Measurements from ENCODE around the gene WASF1. TPM values are rescaled to one million over a fixed set of nuclear protein-coding genes. Genes with fewer than 3 reads are reported as not detected.

The WASF1 gene
- total and polyA plus RNA-seq, 2 donors (not counting 1 experiment from before 2014, with no cell fraction given) = 13.2 to 37.7 TPM

DNA sequence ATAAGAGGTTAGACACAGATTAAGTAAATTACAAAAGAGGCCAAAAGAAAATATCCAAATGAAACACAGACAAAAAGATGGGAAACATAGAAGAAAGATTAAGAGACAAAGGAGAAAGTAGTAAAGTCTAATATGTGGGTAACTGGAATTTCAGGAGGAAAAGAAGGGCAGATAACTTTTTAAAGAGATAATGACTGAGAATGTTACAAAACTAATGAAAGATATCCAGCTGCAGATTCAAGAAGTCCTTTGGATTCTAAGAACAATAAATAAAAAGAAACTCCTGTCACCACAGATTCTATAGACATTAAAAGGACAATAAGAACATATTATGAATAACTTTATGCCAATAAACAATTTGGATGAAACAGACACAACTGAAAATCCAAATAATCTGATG, 90.1 kb downstream of the WASF1 start:
- Histone ChIP-seq H3K4me1 (ENCODE audit: control insufficient read depth, extremely low read depth, insufficient read depth, low read length) (no peaks in the 10 kb centered on the region), H2AFZ (ENCODE audit: low read length) (no peak overlapping the region), H3K79me2 (ENCODE audit: control insufficient read depth, insufficient read depth, low read length) (no peaks in the 10 kb centered on the region), H3K27me3 (ENCODE audit: control insufficient read depth, insufficient read depth, low read length) (no peaks in the 10 kb centered on the region), H3K4me3 (replicated peaks in 1 of 4; ENCODE audit: control extremely low read depth in 1 of 4, insufficient read depth in 1 of 4, low read depth in 3 of 4, low read length in 4 of 4) (no peak overlapping the region), H3K9me3 (ENCODE audit: control insufficient read depth, insufficient read depth, low read depth, low read length) (no peaks in the 10 kb centered on the region), H3K9ac (ENCODE audit: insufficient read depth, low read length) (no peak overlapping the region), H3K27ac (ENCODE audit: insufficient read depth, low read length) (no peak overlapping the region), H4K20me1 (ENCODE audit: control insufficient read depth, extremely low read depth, insufficient read depth, low read length) (no peaks in the 10 kb centered on the region), H3K36me3 (ENCODE audit: control insufficient read depth, insufficient read depth, low read length) (no peaks in the 10 kb centered on the region), H3K4me2 (ENCODE audit: extremely low read depth, insufficient read depth, low read length) (no peak overlapping the region)
- no peak for TF ChIP-seq EZH2 (IDR thresholded peaks at IDR 0.05; ENCODE audit: low read length, missing control alignments)
- TF ChIP-seq, protein P1, sequence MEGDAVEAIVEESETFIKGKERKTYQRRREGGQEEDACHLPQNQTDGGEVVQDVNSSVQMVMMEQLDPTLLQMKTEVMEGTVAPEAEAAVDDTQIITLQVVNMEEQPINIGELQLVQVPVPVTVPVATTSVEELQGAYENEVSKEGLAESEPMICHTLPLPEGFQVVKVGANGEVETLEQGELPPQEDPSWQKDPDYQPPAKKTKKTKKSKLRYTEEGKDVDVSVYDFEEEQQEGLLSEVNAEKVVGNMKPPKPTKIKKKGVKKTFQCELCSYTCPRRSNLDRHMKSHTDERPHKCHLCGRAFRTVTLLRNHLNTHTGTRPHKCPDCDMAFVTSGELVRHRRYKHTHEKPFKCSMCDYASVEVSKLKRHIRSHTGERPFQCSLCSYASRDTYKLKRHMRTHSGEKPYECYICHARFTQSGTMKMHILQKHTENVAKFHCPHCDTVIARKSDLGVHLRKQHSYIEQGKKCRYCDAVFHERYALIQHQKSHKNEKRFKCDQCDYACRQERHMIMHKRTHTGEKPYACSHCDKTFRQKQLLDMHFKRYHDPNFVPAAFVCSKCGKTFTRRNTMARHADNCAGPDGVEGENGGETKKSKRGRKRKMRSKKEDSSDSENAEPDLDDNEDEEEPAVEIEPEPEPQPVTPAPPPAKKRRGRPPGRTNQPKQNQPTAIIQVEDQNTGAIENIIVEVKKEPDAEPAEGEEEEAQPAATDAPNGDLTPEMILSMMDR (conservative IDR thresholded peaks at IDR 0.05 in 1 of 2, IDR thresholded peaks at IDR 0.05 in 1 of 2; ENCODE audit: low read depth in 1 of 2, low read length in 2 of 2) = no peak
- DNase-seq (ENCODE audit: low read depth in 2 of 2) = no peak

DNA sequence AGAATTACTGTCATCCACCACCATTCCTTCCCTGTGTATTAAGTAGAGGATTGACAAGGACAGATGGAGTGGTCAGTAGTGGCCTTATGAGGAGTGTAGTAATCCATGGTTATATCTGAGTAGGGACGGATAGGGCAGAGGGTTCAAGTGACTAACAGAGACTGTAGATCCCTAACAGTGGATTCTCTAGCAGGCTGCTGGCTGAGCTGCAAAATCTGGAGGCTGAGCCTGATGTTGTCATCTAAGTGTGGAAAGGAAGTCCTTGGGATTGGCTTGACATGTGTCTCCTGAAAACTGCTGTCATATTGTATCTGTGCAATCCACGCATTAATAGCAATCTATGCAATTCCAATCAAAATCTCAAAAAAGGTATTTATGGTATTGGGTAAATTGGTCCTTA, 94.2 kb downstream of the WASF1 start:
- H3K9me3 ChIP-seq (ENCODE audit: control insufficient read depth, insufficient read depth, low read depth, low read length) = no peaks in the 10 kb centered on the region
- H4K20me1 ChIP-seq (ENCODE audit: control insufficient read depth, extremely low read depth, insufficient read depth, low read length) = no peaks in the 10 kb centered on the region
- TF ChIP-seq, protein P1 (conservative IDR thresholded peaks at IDR 0.05 in 1 of 2, IDR thresholded peaks at IDR 0.05 in 1 of 2; ENCODE audit: low read depth in 1 of 2, low read length in 2 of 2) = no peak
- no peak for TF ChIP-seq EZH2 (IDR thresholded peaks at IDR 0.05; ENCODE audit: low read length, missing control alignments)
- H3K27me3 ChIP-seq (ENCODE audit: control insufficient read depth, insufficient read depth, low read length) = no peaks in the 10 kb centered on the region
- H3K4me1 ChIP-seq (ENCODE audit: control insufficient read depth, extremely low read depth, insufficient read depth, low read length) = no peaks in the 10 kb centered on the region
- DNase-seq (ENCODE audit: low read depth in 2 of 2) = no peak
- H2AFZ ChIP-seq (ENCODE audit: low read length) = no peak overlapping the region
- no peaks in the 10 kb centered on the region for H3K79me2 ChIP-seq (ENCODE audit: control insufficient read depth, insufficient read depth, low read length)
- H3K27ac ChIP-seq (ENCODE audit: insufficient read depth, low read length) = no peak overlapping the region
- no peaks in the 10 kb centered on the region for H3K36me3 ChIP-seq (ENCODE audit: control insufficient read depth, insufficient read depth, low read length)
- H3K4me2 ChIP-seq (ENCODE audit: extremely low read depth, insufficient read depth, low read length) = no peak overlapping the region
- H3K9ac ChIP-seq (ENCODE audit: insufficient read depth, low read length) = no peak overlapping the region
- H3K4me3 ChIP-seq (replicated peaks in 1 of 4; ENCODE audit: control extremely low read depth in 1 of 4, insufficient read depth in 1 of 4, low read depth in 3 of 4, low read length in 4 of 4) = no peak overlapping the region

- no peaks in the 10 kb centered on the region for H3K4me1 ChIP-seq (ENCODE audit: control insufficient read depth, extremely low read depth, insufficient read depth, low read length)
- no peak overlapping the region for H3K4me3 ChIP-seq (replicated peaks in 1 of 4; ENCODE audit: control extremely low read depth in 1 of 4, insufficient read depth in 1 of 4, low read depth in 3 of 4, low read length in 4 of 4)
- H3K4me2 ChIP-seq (ENCODE audit: extremely low read depth, insufficient read depth, low read length) = no peak overlapping the region
- no peaks in the 10 kb centered on the region for H3K79me2 ChIP-seq (ENCODE audit: control insufficient read depth, insufficient read depth, low read length)
- H2AFZ ChIP-seq (ENCODE audit: low read length) = no peak overlapping the region
- no peak overlapping the region for H3K9ac ChIP-seq (ENCODE audit: insufficient read depth, low read length)
- no peaks in the 10 kb centered on the region for H3K36me3 ChIP-seq (ENCODE audit: control insufficient read depth, insufficient read depth, low read length)
- H3K27me3 ChIP-seq (ENCODE audit: control insufficient read depth, insufficient read depth, low read length) = no peaks in the 10 kb centered on the region
- no peaks in the 10 kb centered on the region for H3K9me3 ChIP-seq (ENCODE audit: control insufficient read depth, insufficient read depth, low read depth, low read length)
- TF ChIP-seq, protein P1 (conservative IDR thresholded peaks at IDR 0.05 in 1 of 2, IDR thresholded peaks at IDR 0.05 in 1 of 2; ENCODE audit: low read depth in 1 of 2, low read length in 2 of 2) = no peak
- no peak for TF ChIP-seq EZH2 (IDR thresholded peaks at IDR 0.05; ENCODE audit: low read length, missing control alignments)
- no peak for DNase-seq (ENCODE audit: low read depth in 2 of 2)
- H3K27ac ChIP-seq (ENCODE audit: insufficient read depth, low read length) = no peak overlapping the region
- H4K20me1 ChIP-seq (ENCODE audit: control insufficient read depth, extremely low read depth, insufficient read depth, low read length) = no peaks in the 10 kb centered on the region
Measured at GRCh38 chr6:110083875-110084585, 95.4 kb downstream of the WASF1 start.
